Measurements from ENCODE around the gene CLCN7.
A peak's percentile ranks its signal among the peaks of the same experiment; 100 is the strongest.

CLCN7 gene

DNA sequence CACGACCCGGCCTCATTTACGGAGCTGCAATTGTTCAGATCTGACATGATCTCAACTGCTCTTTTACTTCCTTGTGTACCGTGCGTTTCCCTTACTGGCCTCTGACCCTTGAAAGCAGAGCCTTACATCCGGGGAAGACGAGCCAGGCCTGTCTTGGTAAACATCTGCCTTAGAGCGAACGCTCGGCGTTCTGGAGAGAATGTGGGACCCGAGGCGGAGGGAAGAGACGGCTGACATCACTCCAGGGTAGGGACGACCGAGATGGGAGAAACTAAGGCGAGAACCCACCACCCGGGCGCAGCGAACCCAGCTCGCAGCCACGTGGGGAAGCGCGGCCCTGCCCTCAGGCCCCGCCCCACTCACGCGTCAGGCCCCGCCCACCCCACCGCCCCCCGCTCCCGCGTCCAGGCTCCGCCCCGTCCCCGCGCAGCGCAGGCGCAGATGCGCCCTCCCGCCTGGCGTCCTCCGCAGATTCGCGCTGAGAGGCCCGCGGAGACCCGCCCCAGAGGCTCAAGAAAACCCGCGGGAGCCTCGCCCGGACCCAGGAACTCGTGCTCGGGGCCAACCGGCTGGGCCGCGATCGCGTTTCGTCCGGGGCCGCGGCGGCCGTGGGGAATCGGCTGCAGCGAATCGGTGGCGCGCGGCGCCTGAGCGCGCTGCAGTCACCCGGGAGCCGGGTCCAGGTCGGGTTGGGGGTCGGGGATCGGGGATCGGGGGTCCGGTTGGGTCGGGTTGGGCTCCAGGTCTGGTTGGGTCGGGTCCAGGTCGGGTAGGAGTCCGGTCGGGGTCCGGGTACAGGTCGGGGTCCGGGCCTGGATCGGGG is 18.3 kb upstream of the CLCN7 start, which contains the start of gene TELO2:
Gene TELO2 (plus strand): TSS at position 438 of the 823 bp plus-strand sequence. CDS start 922 bp downstream, outside the sequence.
- peak; percentile 36 for DNase-seq (ENCODE audit: low read depth)

DNA sequence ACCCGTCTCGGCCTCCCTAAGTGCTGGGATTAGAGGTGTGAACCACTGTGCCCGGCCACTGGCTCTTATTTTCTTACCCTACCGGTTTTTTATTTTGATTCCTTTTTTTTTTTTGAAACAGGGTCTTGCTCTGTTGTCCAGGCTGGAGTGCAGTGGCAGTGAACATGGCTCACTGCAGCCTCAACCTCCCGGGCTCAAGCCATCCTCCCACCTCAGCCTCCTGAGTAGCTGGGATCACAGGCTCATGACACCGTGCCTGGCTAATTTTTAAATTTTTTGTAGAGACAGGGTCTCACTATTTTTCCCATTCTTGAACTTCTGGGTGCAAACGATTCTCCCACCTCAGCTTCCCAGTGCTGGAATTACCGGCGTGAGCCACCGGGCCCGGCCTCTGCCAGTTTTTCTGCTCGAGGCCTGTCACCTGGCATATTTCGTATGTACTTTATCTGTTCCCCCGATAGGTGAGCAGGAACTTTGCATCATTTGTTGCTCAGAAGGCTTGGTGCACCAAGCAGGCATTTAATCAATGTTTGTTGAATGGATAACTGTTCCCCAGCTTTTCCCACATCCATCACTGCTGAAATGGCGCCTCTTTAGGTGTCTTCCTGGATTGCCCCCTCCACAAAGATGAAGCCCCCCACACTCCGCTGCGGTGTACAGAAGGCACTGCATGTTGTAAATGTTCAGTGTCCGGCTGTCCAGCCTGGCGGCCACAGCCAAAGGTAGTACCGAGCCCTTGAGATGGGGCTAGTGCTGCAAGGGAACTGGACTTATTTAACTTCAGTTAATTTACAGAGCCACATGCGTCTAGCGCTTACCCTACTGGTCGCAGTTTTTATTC is 17.5 kb upstream of the CLCN7 start:
- TF ChIP-seq, protein P1, sequence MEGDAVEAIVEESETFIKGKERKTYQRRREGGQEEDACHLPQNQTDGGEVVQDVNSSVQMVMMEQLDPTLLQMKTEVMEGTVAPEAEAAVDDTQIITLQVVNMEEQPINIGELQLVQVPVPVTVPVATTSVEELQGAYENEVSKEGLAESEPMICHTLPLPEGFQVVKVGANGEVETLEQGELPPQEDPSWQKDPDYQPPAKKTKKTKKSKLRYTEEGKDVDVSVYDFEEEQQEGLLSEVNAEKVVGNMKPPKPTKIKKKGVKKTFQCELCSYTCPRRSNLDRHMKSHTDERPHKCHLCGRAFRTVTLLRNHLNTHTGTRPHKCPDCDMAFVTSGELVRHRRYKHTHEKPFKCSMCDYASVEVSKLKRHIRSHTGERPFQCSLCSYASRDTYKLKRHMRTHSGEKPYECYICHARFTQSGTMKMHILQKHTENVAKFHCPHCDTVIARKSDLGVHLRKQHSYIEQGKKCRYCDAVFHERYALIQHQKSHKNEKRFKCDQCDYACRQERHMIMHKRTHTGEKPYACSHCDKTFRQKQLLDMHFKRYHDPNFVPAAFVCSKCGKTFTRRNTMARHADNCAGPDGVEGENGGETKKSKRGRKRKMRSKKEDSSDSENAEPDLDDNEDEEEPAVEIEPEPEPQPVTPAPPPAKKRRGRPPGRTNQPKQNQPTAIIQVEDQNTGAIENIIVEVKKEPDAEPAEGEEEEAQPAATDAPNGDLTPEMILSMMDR (IDR thresholded peaks at IDR 0.05; ENCODE audit: low read depth, low read length, missing control alignments) = no peak
- no peak for DNase-seq (ENCODE audit: low read depth)

More for the DNA sequence above, 18.3 kb upstream of the CLCN7 start, which contains the start of gene TELO2:
- peak within 1 kb of the TSS; percentile 80 for H3K4me3 ChIP-seq (ENCODE audit: low read depth, low read length)
- TF ChIP-seq, protein P1 (IDR thresholded peaks at IDR 0.05; ENCODE audit: low read depth, low read length, missing control alignments) = no peak

DNA sequence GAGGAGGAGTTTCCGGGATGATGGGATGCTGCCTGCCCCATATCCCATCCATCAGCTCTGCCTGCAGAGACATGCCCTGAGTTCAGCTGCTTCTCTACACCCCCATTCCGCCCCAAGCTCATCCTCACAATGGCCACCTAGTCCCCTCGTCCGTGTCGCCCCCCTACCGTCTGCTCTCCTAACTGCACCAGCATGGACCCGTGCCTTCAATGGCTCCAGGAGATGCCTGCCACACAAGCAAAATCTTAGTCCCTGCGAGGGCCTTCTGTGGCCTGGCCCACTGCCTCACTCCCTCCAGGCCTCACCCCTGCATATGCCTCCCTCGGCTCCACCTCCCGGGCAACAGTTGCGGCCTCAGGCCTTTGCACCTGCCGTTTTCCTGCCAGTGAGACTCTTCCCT is 16.5 kb upstream of the CLCN7 start:
- TF ChIP-seq, protein P1 (IDR thresholded peaks at IDR 0.05; ENCODE audit: low read depth, low read length, missing control alignments) = no peak
- H3K4me3 ChIP-seq (ENCODE audit: low read depth, low read length) = no peak overlapping the region

More for the DNA sequence above, 17.5 kb upstream of the CLCN7 start:
- peak overlapping the region; percentile 80 for H3K4me3 ChIP-seq (ENCODE audit: low read depth, low read length)

DNA sequence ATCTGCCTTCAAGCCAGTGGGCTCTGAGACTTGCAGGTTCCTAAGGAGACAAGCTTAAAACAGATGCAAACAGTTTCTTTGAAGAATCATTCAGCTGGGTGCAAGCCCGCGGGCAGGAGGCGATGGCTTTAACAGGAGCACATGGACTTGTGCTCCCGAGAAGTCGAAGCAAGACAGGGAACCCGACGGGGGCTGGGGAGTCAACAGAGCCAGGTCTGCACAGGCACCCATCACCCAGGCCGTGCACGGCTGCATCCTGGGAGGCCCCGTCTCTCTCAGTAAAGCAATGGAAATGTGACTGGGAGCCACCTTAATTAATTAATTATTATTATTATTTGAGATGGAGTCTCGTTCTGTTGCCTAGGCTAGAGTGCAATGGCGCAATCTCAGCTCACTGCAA is 14.2 kb upstream of the CLCN7 start:
- no peak for DNase-seq (ENCODE audit: low read depth)
- TF ChIP-seq, protein P1 (IDR thresholded peaks at IDR 0.05; ENCODE audit: low read depth, low read length, missing control alignments) = no peak
- H3K4me3 ChIP-seq (ENCODE audit: low read depth, low read length) = no peak overlapping the region

More for the DNA sequence above, 16.5 kb upstream of the CLCN7 start:
- no peak for DNase-seq (ENCODE audit: low read depth)

DNA sequence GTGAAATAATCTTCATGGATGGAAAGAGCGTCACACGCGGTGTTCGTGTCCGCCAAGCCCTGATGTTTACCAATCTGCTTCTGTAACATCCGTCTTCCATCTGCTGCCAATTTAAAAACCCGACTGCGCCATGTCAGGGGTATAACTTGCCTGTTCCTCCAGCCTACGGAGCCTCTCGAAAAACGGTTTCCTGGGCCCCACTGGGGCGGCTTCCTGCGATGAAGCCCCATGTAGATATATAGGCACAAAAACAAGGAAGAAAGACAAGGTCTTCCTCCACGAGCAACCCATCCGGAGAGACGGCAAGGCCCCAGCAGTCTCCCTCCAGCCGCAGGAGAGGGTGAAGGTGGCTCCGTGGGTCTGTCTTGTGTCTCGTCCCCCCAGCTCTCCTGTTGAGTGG is 13.8 kb upstream of the CLCN7 start, which contains the start of gene PTX4:
Gene PTX4 (minus strand): TSS at position 326 of the 400 bp plus-strand sequence. CDS start 35 bp downstream, at position 291.
- no peak within 1 kb of the TSS for H3K4me3 ChIP-seq (ENCODE audit: low read depth, low read length)
- DNase-seq (ENCODE audit: low read depth) = no peak
- TF ChIP-seq, protein P1 (IDR thresholded peaks at IDR 0.05; ENCODE audit: low read depth, low read length, missing control alignments) = no peak

DNA sequence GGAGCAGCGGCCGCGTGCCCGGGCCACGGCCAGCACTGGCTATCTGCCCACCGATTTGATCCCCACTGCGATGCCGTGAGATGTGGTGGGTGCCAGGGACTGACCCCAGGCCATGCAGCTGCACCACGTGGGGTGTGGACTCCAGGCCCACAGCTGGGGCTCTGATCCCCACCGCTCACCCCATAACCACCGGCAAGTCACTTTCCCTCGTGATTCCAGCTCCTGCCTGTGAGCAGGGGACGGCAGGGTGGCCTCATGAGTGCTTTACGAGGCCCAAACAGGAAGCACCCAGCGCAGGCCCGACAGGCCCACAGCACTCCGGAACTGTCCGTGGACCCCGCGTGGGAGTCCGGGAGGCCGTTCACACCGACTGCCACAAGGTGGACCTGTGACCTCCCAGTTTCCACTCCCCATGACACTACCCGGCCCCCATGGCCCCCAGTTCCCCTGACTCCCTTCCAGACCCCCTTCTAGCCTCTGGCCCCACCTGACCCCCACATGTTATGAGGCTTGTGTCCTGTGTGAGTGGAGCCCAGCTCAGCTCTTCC is 13.3 kb upstream of the CLCN7 start:
- no peak overlapping the region for H3K4me3 ChIP-seq (ENCODE audit: low read depth, low read length)
- TF ChIP-seq, protein P1 (IDR thresholded peaks at IDR 0.05; ENCODE audit: low read depth, low read length, missing control alignments) = no peak
- DNase-seq (ENCODE audit: low read depth) = no peak
